ENCODE data around the gene ELMOD1. TPM values are rescaled to one million over a fixed set of nuclear protein-coding genes. Genes with fewer than 3 reads are reported as not detected.

Gene ELMOD1
- total RNA-seq, 1 experiment from 2014 or later = not detected

DNA sequence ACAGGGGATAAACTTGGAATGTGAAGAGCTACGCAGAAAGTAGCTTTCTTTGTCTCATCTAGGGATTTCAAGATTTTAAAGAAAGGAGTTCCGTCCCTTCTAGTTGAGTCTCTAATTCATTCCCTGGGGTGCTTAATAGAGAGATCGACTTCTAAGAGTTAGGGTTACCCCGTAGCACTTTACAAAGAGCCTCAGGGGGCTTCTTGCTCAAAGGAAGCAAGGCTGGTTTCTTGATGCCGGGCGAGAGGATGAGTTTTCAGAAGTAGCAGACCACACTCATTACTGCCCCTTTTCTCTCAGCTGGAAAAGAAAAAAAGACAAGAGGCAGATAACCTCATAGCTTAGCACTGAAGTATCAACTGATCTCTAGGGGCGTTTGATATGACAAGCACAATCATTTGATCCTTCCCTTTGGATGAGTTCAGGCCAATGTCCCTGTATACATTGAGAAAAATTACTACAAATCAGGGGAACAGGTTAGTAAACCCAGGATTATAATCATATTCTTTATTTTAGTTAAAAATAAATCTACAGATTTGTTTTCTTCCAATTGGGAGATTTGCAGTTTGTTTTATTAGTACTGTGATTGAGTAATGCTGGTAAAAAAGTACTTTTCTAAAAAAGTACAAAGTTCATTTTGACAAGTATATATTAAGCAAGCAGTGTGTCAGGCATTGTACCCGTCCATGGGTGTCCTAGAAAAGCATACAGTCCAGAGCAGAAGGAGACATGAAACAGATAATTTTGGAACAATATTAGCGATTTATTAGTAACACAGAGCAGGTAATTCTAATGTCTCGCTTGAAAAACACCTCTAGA lies 18.7 kb downstream of the ELMOD1 start:
- Mint-ChIP-seq H3K9me3 (ENCODE audit: unreplicated experiment) (no peaks in the 10 kb centered on the region), H3K36me3 (ENCODE audit: insufficient read depth, unreplicated experiment) (no peaks in the 10 kb centered on the region), H3K27me3 (ENCODE audit: insufficient read depth, unreplicated experiment) (peaks cover 75% of the 10 kb centered on the region), H3K27ac (ENCODE audit: low read depth, unreplicated experiment) (no peak overlapping the region), H3K4me1 (ENCODE audit: insufficient read depth, unreplicated experiment) (no peaks in the 10 kb centered on the region), H3K4me3 (ENCODE audit: unreplicated experiment) (no peak overlapping the region)
- no peak for TF ChIP-seq CTCF (IDR thresholded peaks at IDR 0.05; ENCODE audit: unreplicated experiment)
- intact Hi-C loops (cut with micrococcal nuclease) = no loop called here
- no peak for DNase-seq (ENCODE audit: unreplicated experiment)
- ChIA-PET POLR2A (interaction anchor here (0.7 kb wide), 1 partner anchor 18 kb away, joined by 3 read pairs; no protein-coding TSS in a partner anchor), CTCF (interaction anchor here (0.6 kb wide), 1 partner anchor 454 kb away, joined by 3 read pairs; no protein-coding TSS in a partner anchor)
- BruUV-seq (replicated peaks) = no TSS peak

DNA sequence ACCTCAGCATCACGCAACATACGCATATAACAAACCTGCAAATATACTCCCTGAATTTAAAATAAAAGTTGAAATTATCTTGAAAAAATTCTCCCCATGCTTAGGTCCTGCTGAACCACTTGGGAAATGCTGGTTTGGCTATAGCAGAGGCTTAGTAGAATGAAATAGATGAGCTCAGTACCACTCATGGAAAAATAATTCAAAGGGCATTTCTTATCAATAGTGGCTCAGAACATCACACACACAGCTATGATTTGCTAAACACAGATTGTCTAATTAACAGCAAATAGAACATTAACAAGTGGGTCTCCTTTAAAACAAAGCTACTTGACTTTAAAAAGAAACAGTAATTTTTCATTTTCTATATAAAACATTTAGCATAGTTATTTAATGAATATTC lies 21.5 kb downstream of the ELMOD1 start:
- no peak for TF ChIP-seq CTCF (IDR thresholded peaks at IDR 0.05; ENCODE audit: unreplicated experiment)
- no peak overlapping the region for H3K4me3 Mint-ChIP-seq (ENCODE audit: unreplicated experiment)
- no peaks in the 10 kb centered on the region for H3K36me3 Mint-ChIP-seq (ENCODE audit: insufficient read depth, unreplicated experiment)
- H3K9me3 Mint-ChIP-seq (ENCODE audit: unreplicated experiment) = no peaks in the 10 kb centered on the region
- POLR2A ChIA-PET = no interaction called here
- H3K27me3 Mint-ChIP-seq (ENCODE audit: insufficient read depth, unreplicated experiment) = peaks cover 58% of the 10 kb centered on the region
- CTCF ChIA-PET = interaction anchor here (0.8 to 1.5 kb wide), 2 partner anchors 68 to 77 kb away, joined by 3 to 6 read pairs; no protein-coding TSS in a partner anchor
- no peaks in the 10 kb centered on the region for H3K4me1 Mint-ChIP-seq (ENCODE audit: insufficient read depth, unreplicated experiment)
- no peak overlapping the region for H3K27ac Mint-ChIP-seq (ENCODE audit: low read depth, unreplicated experiment)
- no peak for DNase-seq (ENCODE audit: unreplicated experiment)
- intact Hi-C loops (cut with micrococcal nuclease) = no loop called here
- BruUV-seq (replicated peaks) = no TSS peak

- no peak for TF ChIP-seq CTCF (IDR thresholded peaks at IDR 0.05; ENCODE audit: unreplicated experiment)
- no peaks in the 10 kb centered on the region for H3K9me3 Mint-ChIP-seq (ENCODE audit: unreplicated experiment)
- no peak overlapping the region for H3K27ac Mint-ChIP-seq (ENCODE audit: low read depth, unreplicated experiment)
- intact Hi-C loops (cut with micrococcal nuclease) = no loop called here
- H3K4me1 Mint-ChIP-seq (ENCODE audit: insufficient read depth, unreplicated experiment) = no peaks in the 10 kb centered on the region
- H3K27me3 Mint-ChIP-seq (ENCODE audit: insufficient read depth, unreplicated experiment) = peaks cover 76% of the 10 kb centered on the region
- BruUV-seq (replicated peaks) = no TSS peak
- H3K36me3 Mint-ChIP-seq (ENCODE audit: insufficient read depth, unreplicated experiment) = no peaks in the 10 kb centered on the region
- CTCF ChIA-PET = interaction anchor here (1.5 kb wide), 1 partner anchor 28 kb away, joined by 3 read pairs; no protein-coding TSS in a partner anchor
- H3K4me3 Mint-ChIP-seq (ENCODE audit: unreplicated experiment) = no peak overlapping the region
- no peak for DNase-seq (ENCODE audit: unreplicated experiment)
- POLR2A ChIA-PET = interaction anchor here (1.3 kb wide), 1 partner anchor 28 kb away, joined by 3 read pairs; no protein-coding TSS in a partner anchor
Observed at GRCh38 chr11:107619926-107620325, 29.0 kb downstream of the ELMOD1 start.

DNA sequence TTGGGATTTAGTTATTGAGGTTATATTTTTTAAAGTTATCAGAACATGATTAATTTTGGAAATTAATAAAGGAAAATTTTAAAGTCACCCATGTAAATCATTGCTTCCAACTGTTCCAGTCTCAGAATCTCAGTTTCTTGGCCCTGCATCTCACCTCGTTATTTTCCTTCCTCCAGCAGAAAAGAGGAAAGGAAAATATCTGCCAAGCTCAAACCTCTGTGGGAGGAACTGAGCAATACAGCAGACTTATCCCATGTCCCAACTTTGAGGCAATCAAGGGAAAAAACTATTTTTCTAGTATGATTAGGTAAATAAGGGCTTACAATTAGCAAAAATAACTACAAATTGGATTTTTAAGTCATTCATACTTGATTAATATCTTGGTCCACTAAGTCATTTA lies 30.1 kb downstream of the ELMOD1 start:
- H3K36me3 Mint-ChIP-seq (ENCODE audit: insufficient read depth, unreplicated experiment) = no peaks in the 10 kb centered on the region
- POLR2A ChIA-PET = interaction anchor here (0.7 kb wide), 1 partner anchor 12 kb away, joined by 3 read pairs; no protein-coding TSS in a partner anchor
- intact Hi-C loops (cut with micrococcal nuclease) = no loop called here
- H3K27me3 Mint-ChIP-seq (ENCODE audit: insufficient read depth, unreplicated experiment) = peaks cover 87% of the 10 kb centered on the region
- DNase-seq (ENCODE audit: unreplicated experiment) = no peak
- CTCF ChIA-PET = no interaction called here
- no TSS peak for BruUV-seq (replicated peaks)
- no peak overlapping the region for H3K27ac Mint-ChIP-seq (ENCODE audit: low read depth, unreplicated experiment)
- no peak overlapping the region for H3K4me3 Mint-ChIP-seq (ENCODE audit: unreplicated experiment)
- H3K4me1 Mint-ChIP-seq (ENCODE audit: insufficient read depth, unreplicated experiment) = no peaks in the 10 kb centered on the region
- TF ChIP-seq CTCF (IDR thresholded peaks at IDR 0.05; ENCODE audit: unreplicated experiment) = no peak
- H3K9me3 Mint-ChIP-seq (ENCODE audit: unreplicated experiment) = no peaks in the 10 kb centered on the region

All from MCF 10A (cell line).